Vagina (tissue), 2 donors: Measurements from ENCODE around the gene ZNRF1.

ENCODE experiments used
- CTCF ChIP-seq, 3 experiments: fragments of 450-650 bp in 2 of 3; fragments of 200-600 bp in 1 of 3; sonication (generic) in 1 of 3; IDR thresholded peaks; one replicate each; pipeline ENCODE4 v1.5.1; 2017 to 2019; ENCODE audit warnings: antibody characterized with exemption in 3 of 3, mild to moderate bottlenecking in 2 of 3, moderate library complexity in 2 of 3
- POLR2A ChIP-seq, 2 donors: fragments of 450-650 bp; IDR thresholded peaks; one replicate each; pipeline ENCODE4 v1.6.1; 2017; ENCODE audit warnings: antibody characterized with exemption in 2 of 2, mild to moderate bottlenecking in 2 of 2, moderate library complexity in 2 of 2
- POLR2AphosphoS5 ChIP-seq, 2 donors: sonication (generic); formaldehyde crosslinking; IDR thresholded peaks; one replicate each; pipeline ENCODE4 v1.9.0; 2017; ENCODE audit warnings: antibody characterized with exemption in 2 of 2, mild to moderate bottlenecking in 2 of 2, low read depth in 1 of 2; ENCODE audit not compliant: insufficient read depth in 1 of 2

GRCh38 chr16:75081179-75081859, 82.5 kb downstream of the ZNRF1 start:
- no peak for TF ChIP-seq CTCF (IDR thresholded peaks at IDR 0.05)
- TF ChIP-seq POLR2AphosphoS5 (IDR thresholded peaks at IDR 0.05; ENCODE audit: insufficient read depth in 1 of 2, low read depth in 1 of 2): no peak
- no peak for TF ChIP-seq POLR2A (IDR thresholded peaks at IDR 0.05)
